MCF 10A (cell line): ENCODE data around the gene SKOR1. TPM values are rescaled to one million over a fixed set of nuclear protein-coding genes. Genes with fewer than 3 reads are reported as not detected.

Experiments
- BruUV-seq: library from RNA; stranded (reverse); fragments of 400-500 nt; replicated peaks from 2 replicates; lab custom pipeline; 2021; lab: Mats Ljungman, UMichigan
- CTCF ChIA-PET: fragments of 300-600 bp; sonication (Branson Sonifier 250); formaldehyde crosslinking; extraction: SDS; loops from one replicate; lab custom pipeline; 2021; ENCODE audit warnings: antibody characterized with exemption, inconsistent platforms; lab: Yijun Ruan, JAX
- POLR2A ChIA-PET: fragments of 300-600, 350-650 bp; sonication (Branson Sonifier 250); formaldehyde crosslinking; extraction: SDS; loops from one replicate; lab custom pipeline; 2020; ENCODE audit warnings: antibody characterized with exemption, inconsistent platforms; lab: Yijun Ruan, JAX
- DNase-seq: peaks from one replicate; pipeline ENCODE4 v3.0.0-alpha.2; 2018; ENCODE audit not compliant: unreplicated experiment
- H3K27ac Mint-ChIP-seq: one replicate; pipeline ENCODE4 v1.8.0; 2022; ENCODE audit warnings: mild to moderate bottlenecking, low read depth, mixed read lengths; ENCODE audit not compliant: unreplicated experiment
- H3K27me3 Mint-ChIP-seq: one replicate; pipeline ENCODE4 v1.8.0; 2022; ENCODE audit warnings: mixed read lengths; ENCODE audit not compliant: insufficient read depth, unreplicated experiment
- H3K36me3 Mint-ChIP-seq: one replicate; pipeline ENCODE4 v1.8.0; 2022; ENCODE audit warnings: mild to moderate bottlenecking, moderate library complexity, mixed read lengths; ENCODE audit not compliant: insufficient read depth, unreplicated experiment
- H3K4me1 Mint-ChIP-seq: one replicate; pipeline ENCODE4 v1.8.0; 2022; ENCODE audit warnings: mixed read lengths; ENCODE audit not compliant: insufficient read depth, unreplicated experiment
- H3K4me3 Mint-ChIP-seq: one replicate; pipeline ENCODE4 v1.8.0; 2022; ENCODE audit warnings: mild to moderate bottlenecking, moderate library complexity, mixed read lengths; ENCODE audit not compliant: unreplicated experiment
- H3K9me3 Mint-ChIP-seq: one replicate; pipeline ENCODE4 v1.8.0; 2022; ENCODE audit warnings: mixed read lengths; ENCODE audit not compliant: unreplicated experiment
- CTCF ChIP-seq: fragments of 200-600 bp; IDR thresholded peaks from one replicate; pipeline ENCODE4 v1.8.0; 2022; ENCODE audit warnings: antibody characterized with exemption, mild to moderate bottlenecking; ENCODE audit not compliant: unreplicated experiment
- intact Hi-C: fragments of 100-400 bp; cut with micrococcal nuclease; formaldehyde crosslinking; loops from 2 replicates; pipeline ENCODE4 v1.14.1; 2022
- total RNA-seq: library from RNA; stranded (reverse); gene quantifications from 2 replicates; pipeline ENCODE4 v1.2.3, GENCODE V29; 2022

SKOR1 gene
- total RNA-seq, 1 experiment from 2014 or later = 0.07 TPM

- CTCF ChIA-PET = interaction anchor here (0.7 to 1.1 kb wide), 3 partner anchors 332 to 376 kb away, joined by 3 to 4 read pairs (median 4); no protein-coding TSS in a partner anchor
- POLR2A ChIA-PET = no interaction called here
- peaks cover 9% of the 10 kb centered on the region for H3K4me1 Mint-ChIP-seq
- no peak overlapping the region for H3K27ac Mint-ChIP-seq
- H3K36me3 Mint-ChIP-seq = no peaks in the 10 kb centered on the region
- intact Hi-C loops = loop anchor here (2.0 to 10.0 kb wide), 3 partner anchors 290 to 768 kb away; partner anchors contain the start of genes MAP2K5 and SMAD3
- no TSS peak for BruUV-seq
- no peak for DNase-seq
- no peak overlapping the region for H3K4me3 Mint-ChIP-seq
- H3K27me3 Mint-ChIP-seq = no peaks in the 10 kb centered on the region
- H3K9me3 Mint-ChIP-seq = no peaks in the 10 kb centered on the region
- no peak for TF ChIP-seq CTCF
These were observed 7.8 kb downstream of the SKOR1 start for GRCh38 chr15:67832897-67833709.

DNA sequence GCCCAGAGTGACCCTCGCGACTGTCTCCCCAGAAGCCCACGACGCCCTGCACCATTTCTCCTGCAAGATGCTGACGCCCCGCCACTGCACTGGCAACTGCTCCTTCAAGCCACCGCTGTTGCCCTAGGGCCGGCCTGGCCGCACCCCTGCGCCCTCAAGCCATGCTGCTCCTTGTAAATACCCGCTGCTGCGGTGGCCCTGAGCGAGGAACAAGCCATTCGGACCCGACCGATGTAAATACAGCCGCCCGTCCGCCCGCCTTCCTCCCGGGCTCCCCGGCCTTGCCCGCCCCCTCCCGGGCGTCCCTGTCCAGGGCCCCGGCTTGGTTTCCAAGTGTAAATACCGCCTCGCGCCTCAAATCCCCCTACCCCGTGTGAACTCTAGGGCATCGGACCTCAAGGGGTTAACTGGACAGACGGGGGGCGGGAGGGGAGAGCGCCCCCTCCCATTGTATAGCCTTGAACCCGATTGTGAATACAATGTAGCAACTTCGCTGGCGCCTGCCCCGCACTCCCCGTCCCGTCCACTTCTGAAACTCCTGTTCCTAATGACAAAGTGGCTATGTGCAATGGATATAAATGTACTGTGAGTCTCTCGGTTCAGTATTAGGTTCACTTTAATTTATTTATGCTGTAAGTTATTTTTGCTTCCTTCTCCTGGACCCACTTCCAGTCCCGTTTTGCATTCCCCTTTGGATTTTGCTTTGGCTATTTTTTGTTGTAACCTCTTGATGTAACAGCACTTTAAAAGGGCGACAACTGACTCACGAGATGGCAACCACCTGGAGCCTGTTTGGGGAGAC, 8.6 kb downstream of the SKOR1 start:
- Mint-ChIP-seq H3K4me1 (peaks cover 9% of the 10 kb centered on the region), H3K27ac (no peak overlapping the region), H3K27me3 (no peaks in the 10 kb centered on the region), H3K36me3 (no peaks in the 10 kb centered on the region), H3K9me3 (no peaks in the 10 kb centered on the region), H3K4me3 (peak overlapping the region; percentile 51)
- no TSS peak for BruUV-seq
- peak; percentile 41 for DNase-seq
- CTCF ChIA-PET = interaction anchor here (0.6 kb wide), 1 partner anchor 184 kb away, joined by 3 read pairs; no protein-coding TSS in a partner anchor
- POLR2A ChIA-PET = no interaction called here
- intact Hi-C loops = loop anchor here (1.0 to 10.0 kb wide), 4 partner anchors 291 to 769 kb away; partner anchors contain the start of genes MAP2K5 and SMAD3
- TF ChIP-seq CTCF = peak; percentile 57

DNA sequence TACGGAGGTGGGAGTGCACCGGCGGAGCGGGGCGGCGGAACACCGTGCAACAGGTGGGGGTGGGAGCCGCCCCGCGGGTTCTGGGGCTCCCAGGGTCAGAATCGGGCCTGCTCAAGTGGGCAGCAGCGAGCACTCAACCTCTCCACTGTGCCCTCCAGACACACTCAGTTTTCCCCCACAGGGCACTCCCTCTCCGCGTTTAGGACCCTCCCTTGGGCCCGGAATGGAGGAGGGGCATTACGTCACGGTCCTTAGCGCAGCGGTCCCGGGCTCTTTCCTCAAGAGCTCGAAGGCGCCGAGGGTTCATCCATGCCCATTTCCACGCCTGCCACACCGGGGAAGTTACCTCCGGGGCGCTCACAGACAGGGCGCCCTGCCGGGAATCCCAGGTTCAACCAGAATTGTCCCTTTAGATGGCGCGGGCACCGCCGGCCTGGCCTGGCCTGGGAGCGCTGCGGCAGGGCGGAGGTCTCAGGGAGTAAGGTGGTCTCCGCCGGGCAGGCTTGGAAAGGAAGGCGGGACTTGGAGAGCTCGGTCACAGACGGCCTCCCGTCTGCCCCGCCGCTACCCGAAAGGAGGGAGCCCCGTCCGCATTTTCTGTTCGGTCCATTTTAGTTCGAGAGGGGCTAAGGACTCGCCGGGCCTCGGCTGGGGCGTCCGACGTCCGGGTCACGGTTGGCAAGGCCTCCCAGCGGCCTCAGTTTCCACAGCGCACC, 9.4 kb downstream of the SKOR1 start:
- CTCF ChIA-PET = interaction anchor here (0.6 to 2.1 kb wide), 5 partner anchors 18 to 376 kb away, joined by 3 to 13 read pairs (median 3); no protein-coding TSS in a partner anchor
- H3K9me3 Mint-ChIP-seq = no peaks in the 10 kb centered on the region
- BruUV-seq = no TSS peak
- no peak for TF ChIP-seq CTCF
- peaks cover 9% of the 10 kb centered on the region for H3K4me1 Mint-ChIP-seq
- intact Hi-C loops = loop anchor here (1.0 to 10.0 kb wide), 3 partner anchors 314 to 770 kb away; partner anchors contain the start of gene SMAD3
- DNase-seq = no peak
- no peaks in the 10 kb centered on the region for H3K27me3 Mint-ChIP-seq
- H3K4me3 Mint-ChIP-seq = no peak overlapping the region
- no peak overlapping the region for H3K27ac Mint-ChIP-seq
- POLR2A ChIA-PET = no interaction called here
- peaks cover 6% of the 10 kb centered on the region for H3K36me3 Mint-ChIP-seq
